GM12891 (cell line): ENCODE measurements around the gene ANKS1B.
A peak's percentile ranks its signal among the peaks of the same experiment; 100 is the strongest.

Experiments
- DNase-seq: peaks from one replicate; pipeline ENCODE4 v3.0.0; 2011; ENCODE audit warnings: low spot score; ENCODE audit not compliant: insufficient read length
- FAIRE-seq: peaks from 2 replicates; lab custom pipeline; 2011; peaks lifted over from hg19 to GRCh38; lab: Jason Lieb, UNC
- PAX5 ChIP-seq: IDR thresholded peaks from 2 replicates; pipeline ENCODE4 v1.6.1; 2011; ENCODE audit warnings: low read length, moderate library complexity, mild to moderate bottlenecking; ENCODE audit not compliant: insufficient read depth, severe bottlenecking
- POLR2A ChIP-seq: IDR thresholded peaks from 2 replicates; pipeline ENCODE4 v1.6.1; 2011; ENCODE audit warnings: low read depth, low read length, control low read depth
- POLR2AphosphoS5 ChIP-seq: IDR thresholded peaks from 2 replicates; pipeline ENCODE4 v1.6.1; 2011; ENCODE audit warnings: low read depth, low read length, control low read depth
- POU2F2 ChIP-seq: IDR thresholded peaks from 2 replicates; pipeline ENCODE4 v1.6.1; 2011; ENCODE audit warnings: low read depth, mild to moderate bottlenecking, control low read depth, low read length, moderate library complexity
- SPI1 ChIP-seq: IDR thresholded peaks from 2 replicates; pipeline ENCODE4 v1.6.1; 2011; ENCODE audit warnings: low read depth, low read length, control low read depth
- TAF1 ChIP-seq: IDR thresholded peaks from 2 replicates; pipeline ENCODE4 v1.6.1; 2011; ENCODE audit warnings: low read depth, low read length, control low read depth

The ANKS1B gene

GRCh38 chr12:98912401-98912974, 1072.2 kb downstream of the ANKS1B start:
- TF ChIP-seq SPI1 (no peak), POU2F2 (no peak), TAF1 (no peak), POLR2AphosphoS5 (no peak), PAX5 (no peak)
- FAIRE-seq (no peak), DNase-seq (no peak)

GRCh38 chr12:98911396-98911795, 1073.3 kb downstream of the ANKS1B start:
- no peak for FAIRE-seq

GRCh38 chr12:98909746-98910145, 1075.0 kb downstream of the ANKS1B start:
- FAIRE-seq = no peak

More at GRCh38 chr12:98911396-98911795, 1073.3 kb downstream of the ANKS1B start:
- TF ChIP-seq SPI1 (no peak), POLR2A (no peak), TAF1 (no peak), POLR2AphosphoS5 (no peak), POU2F2 (no peak), PAX5 (no peak)
- no peak for DNase-seq

GRCh38 chr12:98908866-98909265, 1075.9 kb downstream of the ANKS1B start:
- FAIRE-seq = no peak
- no peak for DNase-seq
- TF ChIP-seq POLR2AphosphoS5 = no peak
- no peak for TF ChIP-seq POLR2A
- TF ChIP-seq TAF1 = no peak
- no peak for TF ChIP-seq SPI1

More at GRCh38 chr12:98909746-98910145, 1075.0 kb downstream of the ANKS1B start:
- TF ChIP-seq POU2F2 (no peak), SPI1 (no peak), POLR2A (no peak), PAX5 (no peak), TAF1 (no peak), POLR2AphosphoS5 (no peak)
- DNase-seq = no peak

DNA sequence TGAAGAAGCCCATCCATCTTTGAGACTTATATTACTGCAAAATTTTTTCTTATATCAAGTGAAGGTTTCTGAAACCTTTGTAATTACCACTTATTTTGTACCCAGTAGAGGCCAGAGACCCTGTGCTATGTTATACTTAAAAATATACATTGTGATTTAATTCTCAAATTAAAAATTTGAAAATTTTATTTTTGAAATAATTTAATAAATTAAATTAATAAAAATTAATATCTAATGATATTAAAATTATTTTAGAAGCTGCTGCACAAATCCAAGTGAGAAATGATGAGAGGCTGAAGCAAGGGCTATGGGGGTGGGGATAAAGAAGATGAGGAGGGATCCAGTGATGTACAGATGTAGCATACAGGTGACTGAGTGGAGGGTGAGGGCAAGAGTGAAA, 1080.9 kb downstream of the ANKS1B start:
- FAIRE-seq (no peak), DNase-seq (no peak)
- TF ChIP-seq PAX5 = no peak
- no peak for TF ChIP-seq POU2F2
- TF ChIP-seq POLR2A = no peak
- no peak for TF ChIP-seq POLR2AphosphoS5
- no peak for TF ChIP-seq TAF1
- TF ChIP-seq SPI1 = no peak

GRCh38 chr12:98901189-98901588, 1083.5 kb downstream of the ANKS1B start:
- FAIRE-seq = no peak
- TF ChIP-seq POU2F2 (no peak), PAX5 (no peak), POLR2A (no peak), TAF1 (no peak), SPI1 (no peak), POLR2AphosphoS5 (no peak)

GRCh38 chr12:98896938-98897337, 1087.8 kb downstream of the ANKS1B start:
- FAIRE-seq (no peak), DNase-seq (no peak)
- no peak for TF ChIP-seq SPI1

More at GRCh38 chr12:98901189-98901588, 1083.5 kb downstream of the ANKS1B start:
- no peak for DNase-seq

GRCh38 chr12:98895086-98895651, 1089.6 kb downstream of the ANKS1B start:
- DNase-seq = no peak
- TF ChIP-seq TAF1 (no peak), POLR2AphosphoS5 (no peak), POU2F2 (no peak), SPI1 (no peak), POLR2A (no peak)
- FAIRE-seq = no peak

DNA sequence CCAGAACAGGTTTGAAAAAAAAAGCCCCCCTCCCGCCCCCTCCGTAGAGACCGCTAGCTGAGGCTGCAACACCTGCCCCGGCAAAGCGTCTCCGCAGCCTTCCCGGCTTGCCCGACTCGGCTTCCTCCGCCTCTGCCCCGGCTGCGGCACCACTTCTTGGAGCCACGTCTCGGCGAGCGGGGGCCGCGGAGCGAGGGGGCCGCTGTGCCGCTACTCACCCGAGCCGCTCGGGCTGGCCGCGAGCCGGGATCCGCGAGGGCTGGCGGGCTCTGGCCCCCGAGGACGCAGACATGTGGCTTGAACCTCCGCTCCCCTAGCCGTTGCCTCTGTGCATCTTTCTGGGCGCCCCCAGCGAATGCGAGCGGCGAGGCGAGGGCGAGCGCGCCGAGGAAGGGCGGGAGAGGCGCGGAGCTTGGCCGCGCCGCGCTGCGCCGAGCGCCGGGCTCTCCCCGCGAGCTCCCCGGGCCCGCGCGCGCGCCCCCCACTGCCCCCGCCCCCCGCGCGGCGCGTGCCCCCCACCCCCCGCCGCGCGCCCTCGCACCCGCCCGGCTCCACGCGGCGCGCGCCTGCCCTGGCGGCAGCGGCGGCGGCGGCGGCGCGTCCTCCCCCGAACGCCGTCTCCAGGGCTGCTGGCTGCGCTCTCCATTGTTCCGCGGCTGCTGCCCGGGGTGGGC, 1090.2 kb downstream of the ANKS1B start:
- TF ChIP-seq POLR2AphosphoS5 = no peak
- no peak for TF ChIP-seq TAF1
- DNase-seq (peak; percentile 20), FAIRE-seq (no peak)

DNA sequence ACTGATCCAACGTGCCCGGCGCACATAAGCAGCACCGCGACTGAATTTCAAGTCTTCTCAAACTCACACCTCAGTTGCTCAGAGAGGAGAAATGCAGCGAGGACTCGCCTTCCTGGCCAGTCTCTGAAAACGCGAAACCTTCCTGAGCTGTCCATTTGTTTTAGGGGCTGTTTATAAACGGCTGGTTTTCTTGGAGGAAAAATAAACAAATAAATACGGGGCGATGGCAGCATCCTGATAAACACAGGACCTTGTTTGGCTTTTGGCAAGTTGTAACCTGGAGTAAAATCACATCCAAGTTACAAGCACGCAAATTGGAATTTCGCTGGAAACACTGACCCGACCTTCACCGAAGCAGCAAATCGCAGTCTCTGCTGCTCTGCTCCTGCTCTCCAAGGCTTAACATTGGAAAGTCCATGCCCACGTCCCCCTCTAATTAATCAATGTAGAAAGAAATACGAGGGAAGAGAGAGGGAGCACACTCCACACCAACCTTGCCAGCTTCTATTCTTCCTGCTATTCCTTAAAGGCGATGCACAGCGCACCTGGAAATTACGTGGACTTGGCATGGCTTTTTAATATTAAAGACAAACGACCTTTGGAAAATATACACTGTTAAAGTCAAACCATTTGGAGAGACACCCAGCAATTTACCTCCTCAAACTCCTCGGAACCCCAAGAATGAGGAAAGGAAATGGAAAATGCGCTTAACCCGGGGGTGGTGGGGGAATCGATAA, 1090.9 kb downstream of the ANKS1B start:
- no peak for TF ChIP-seq POLR2AphosphoS5
- no peak for TF ChIP-seq POU2F2
- TF ChIP-seq POLR2A = no peak
- no peak for TF ChIP-seq SPI1
- TF ChIP-seq TAF1 = no peak
- no peak for TF ChIP-seq PAX5
- no peak for FAIRE-seq
- no peak for DNase-seq
